Hematopoietic multipotent progenitor cell treated with erythropoietin and hydrocortisone succinate and interleukin-3 and kit ligand, for 15 days (in vitro differentiated cells): Measurements from ENCODE around the gene RABGAP1L.
"Not testable (repeated sequence)": the region's sequence is repeated elsewhere in the genome, so short reads cannot be mapped to it uniquely, and the experiment has no call there.

ENCODE experiments used
- DNase-seq: peaks from one replicate; pipeline ENCODE4 v3.0.0-alpha.2; 2015; ENCODE audit warnings: low spot score

The RABGAP1L gene

DNA sequence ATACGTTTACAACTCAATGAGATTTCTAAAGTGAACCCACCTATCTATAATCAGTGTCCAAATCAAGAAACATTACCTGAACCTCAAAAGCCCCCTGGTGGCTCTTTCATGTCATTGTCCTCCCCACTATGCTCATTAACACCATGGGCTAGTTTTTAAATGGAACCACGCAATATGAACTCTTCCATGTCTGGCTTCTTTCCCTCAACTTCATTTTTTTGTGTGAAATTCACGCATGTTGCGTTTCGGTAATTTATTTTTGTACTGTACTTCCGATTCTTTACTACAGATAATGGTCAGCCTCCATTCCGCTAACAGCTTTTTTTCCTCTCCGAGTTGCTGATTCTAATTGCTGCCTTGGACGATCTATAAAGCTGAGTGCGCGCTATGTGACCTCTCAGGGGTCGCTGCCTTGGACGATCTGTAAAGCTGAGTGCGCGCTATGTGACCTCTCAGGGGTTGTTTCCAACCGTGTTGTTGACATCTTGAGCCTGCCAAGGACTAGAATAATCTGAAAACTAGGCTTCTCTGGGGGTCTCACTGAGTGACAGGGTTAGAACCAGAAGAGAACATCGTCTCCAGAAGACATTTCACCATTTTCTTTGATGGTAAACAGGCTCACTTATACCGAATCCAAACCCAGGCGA, 839.4 kb downstream of the RABGAP1L start:
- DNase-seq = peak; percentile 80

DNA sequence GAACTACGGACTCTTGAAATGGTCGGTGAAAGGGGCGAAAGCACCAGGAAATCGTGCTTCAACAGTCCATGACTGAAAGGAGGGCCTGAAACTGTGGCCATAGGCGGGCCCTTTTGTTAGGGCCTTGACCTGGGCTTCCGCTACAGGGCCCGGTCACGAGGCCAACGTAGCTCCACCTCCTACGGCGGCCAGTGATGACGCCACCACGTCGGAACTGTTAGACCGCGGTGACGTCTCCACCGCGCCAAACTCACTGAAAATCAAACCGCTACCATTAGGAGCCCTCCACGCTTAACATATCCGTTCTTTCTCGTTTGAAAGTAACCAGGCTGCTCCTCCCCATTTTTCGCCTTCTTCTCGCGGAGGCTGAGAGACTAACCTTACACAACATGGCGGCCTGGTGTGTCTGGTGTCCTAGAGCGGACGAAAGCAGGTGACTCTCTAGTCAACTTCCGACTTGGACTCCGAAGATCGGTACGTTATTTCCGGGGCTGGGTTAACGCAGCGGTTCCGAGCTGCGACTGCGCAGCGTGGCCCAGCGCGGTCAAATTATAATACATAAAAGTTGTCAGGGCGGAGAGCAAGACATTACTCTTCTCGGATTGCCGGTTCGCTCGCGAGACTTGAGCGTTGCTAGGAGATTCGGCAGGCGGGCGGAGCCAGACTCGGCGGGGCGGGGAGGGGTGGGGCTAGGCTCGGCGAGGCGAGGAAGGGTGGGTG, 840.1 kb downstream of the RABGAP1L start:
- DNase-seq = peak; percentile 97

DNA sequence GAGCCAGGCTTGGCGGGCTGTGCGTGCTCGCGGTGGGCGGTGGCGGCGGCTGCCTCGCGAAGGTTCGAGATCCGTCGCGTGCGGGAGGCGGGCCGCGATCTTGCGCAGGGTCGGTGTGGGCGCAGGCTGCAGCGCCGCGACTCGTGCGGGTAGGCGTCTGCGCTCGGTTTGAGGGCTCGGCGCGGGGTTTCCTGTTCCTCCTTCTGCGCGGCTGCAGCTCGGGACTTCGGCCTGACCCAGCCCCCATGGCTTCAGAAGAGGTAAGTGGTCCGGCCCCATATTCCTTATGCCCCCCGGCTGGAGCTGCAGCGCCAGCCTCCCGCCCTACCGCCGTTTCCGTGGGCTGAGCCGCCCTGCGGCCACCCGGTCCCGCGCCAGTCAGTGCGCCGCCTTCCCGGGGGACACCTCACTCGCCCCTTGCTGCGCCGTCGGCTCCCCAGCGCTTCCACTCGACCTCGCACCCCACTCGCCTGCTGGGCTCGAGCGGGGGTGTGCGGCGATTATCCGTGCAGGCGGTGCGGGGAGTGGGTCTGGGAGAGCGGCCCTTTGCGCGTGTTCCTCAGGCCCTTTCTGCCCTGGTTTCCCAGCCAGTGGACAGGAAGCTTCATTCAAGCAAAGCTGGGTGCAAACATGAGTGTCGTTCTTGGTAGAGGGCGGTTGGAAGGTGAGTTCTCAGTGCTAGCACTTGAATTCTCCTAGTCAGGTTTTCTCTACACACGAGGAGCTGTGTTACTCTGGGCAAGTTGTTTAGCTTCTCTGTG, 840.8 kb downstream of the RABGAP1L start, which contains the start of gene CACYBP:
TSS of gene CACYBP (plus strand) at position 12 of the 761 bp plus-strand sequence. CDS start at position 246, 234 bp downstream.
- DNase-seq = no peak

DNA sequence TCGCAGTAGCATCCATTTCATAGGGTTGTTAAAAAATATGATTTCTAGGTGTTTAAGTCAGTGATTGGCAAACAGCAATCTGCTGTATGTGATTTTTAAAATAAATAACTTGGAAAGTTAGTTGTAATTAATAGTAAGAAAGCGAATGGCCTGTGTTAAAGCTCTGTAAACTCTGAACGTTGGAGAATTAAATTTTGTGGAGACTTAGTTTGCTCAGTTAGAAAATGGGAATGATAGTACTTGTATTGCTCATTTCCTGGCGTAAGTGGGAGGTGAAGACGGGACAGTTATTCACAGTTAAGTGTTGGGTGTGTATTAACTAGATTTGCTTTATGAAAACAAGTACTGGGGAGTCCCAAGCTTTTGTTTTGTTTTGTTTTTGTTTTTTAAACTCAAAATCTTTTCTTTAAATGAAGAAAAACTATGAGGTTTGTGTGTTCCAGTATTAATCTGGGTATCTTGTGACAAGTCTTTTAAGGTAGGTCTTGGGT, 841.4 kb downstream of the RABGAP1L start:
- peak; percentile 23 for DNase-seq

DNA sequence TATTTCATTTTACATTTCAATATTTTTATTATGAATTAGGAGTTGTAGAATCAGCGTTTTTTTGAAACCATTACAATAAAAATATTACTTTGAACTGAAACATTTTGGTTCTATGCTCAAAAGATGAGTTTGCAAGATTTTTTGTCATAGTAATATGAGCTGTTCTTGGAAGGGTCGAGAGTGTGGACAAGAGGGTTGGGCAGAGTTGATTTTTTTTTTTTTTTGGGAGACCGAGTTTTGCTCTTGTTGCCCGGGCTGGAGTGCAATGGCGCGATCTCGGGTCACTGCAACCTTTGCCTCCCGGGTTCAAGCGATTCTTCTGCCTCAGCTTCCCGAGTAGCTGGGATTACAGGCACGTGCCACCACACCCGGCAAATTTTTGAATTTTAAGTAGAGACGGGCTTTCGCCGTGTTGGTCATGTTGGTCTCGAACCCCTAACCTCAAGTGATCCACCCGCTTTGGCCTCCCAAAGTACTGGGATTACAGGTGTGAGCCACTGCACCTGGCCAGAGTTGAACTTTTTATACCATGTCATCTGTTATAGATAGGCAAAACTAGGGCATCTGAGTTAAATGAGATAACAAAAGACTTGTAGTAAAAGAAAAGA, 843.7 kb downstream of the RABGAP1L start:
- DNase-seq = no peak

DNA sequence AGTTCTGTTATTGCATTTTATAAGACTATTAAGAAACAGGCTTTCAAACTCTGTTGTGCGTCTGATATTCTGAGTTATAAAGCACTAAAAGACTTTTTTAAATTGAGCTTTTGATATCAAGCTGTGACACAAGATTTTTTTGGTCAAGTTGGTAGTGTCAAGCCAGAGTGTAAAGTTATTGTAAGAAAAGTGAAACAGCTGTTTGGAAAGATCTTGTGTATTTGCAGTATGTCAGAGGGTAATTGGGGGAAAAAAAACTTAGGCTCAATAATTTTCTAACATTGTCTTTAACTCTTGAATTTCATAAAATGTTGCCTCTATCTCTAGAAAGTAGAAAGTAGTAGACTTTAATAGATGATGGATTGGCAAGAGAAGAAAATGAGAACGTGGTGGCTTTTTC, 844.2 kb downstream of the RABGAP1L start:
- no peak for DNase-seq

DNA sequence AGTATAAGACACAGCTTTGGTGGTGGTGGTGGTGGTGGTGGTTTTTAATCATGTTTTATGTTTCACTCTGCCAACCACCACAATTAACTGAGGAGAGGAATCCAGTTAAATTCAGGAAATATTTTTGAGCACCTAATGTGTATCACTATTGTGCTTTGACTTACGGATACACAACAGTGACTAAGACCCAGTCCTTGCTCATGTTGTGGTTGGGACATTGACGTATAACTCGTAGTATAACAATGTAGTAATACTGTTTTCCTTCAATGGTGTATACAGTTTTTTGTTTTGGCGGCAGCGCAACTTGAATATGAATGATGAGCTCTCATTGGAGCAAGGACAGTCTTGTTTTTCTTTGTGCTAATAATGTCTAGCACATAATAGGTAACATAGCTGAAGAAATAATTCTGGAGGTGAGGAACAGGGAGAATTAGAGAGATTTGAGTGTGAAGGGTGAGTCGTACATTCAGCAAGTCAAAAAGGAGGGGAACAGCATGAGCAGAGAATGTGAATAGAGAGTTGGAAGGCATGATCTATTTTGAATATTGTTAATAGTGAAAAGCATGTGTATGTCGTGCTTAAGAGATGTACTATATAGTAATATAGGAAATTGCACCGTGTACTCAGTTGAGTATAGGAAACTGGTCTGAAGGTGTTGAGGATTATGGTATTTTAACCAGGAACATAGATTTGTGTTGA, 845.9 kb downstream of the RABGAP1L start:
- no peak for DNase-seq

DNA sequence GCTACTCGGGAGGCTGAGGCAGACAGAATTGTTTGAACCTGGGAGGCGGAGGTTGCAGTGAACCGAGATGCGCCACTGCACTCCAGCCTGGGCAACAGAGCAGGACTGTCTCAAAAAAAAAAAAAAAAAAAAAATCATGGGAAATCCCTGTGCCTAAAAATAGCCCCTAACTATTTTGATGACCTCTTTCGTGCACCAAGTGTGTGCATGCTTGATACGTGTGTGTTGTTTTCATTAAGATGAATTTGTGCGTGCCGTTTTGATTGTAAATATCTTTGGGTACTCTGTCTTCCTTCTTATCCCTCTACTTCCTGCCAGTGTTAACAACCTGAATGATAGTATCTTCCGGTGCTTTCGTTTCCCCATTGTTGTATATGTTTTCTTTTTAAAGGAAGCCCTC, 850.2 kb downstream of the RABGAP1L start:
- no peak for DNase-seq

DNA sequence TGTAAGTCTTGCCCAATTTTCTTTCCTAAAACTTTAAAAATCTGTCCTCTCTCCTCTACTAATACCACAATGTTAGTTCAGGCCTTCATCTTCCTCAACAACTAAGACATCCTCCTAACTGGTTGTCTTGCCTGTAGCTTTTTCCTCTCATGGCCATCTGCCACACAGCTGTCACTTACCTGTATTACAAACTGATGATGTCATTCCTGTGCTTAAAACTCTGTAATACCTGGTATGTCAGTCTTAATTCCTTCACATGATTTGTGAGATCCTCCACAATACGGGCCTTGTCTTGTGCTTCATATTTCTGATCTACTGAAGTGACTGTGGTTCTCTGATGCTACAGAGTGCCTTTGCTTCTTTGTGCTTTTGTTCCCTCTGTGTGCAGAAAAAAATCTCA, 854.1 kb downstream of the RABGAP1L start:
- no peak for DNase-seq

DNA sequence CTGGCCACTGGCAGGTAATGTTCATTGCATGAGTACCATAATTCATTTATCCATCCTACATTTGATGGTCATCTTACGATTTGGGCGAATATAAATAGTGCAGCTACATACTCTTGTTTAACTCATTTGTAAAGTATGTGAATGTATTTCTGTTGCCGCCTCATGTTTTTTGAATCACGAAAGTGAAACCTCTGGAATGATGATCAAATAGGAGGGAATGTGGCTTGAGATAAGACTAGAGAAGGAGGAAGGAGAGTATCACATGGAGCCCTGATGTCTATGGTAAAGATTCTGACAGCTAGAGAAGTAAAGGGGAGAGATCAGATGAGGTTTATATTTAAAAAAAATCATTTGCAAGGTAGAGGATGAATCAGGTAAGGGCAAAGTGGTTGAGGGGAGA, 855.9 kb downstream of the RABGAP1L start:
- no peak for DNase-seq

DNA sequence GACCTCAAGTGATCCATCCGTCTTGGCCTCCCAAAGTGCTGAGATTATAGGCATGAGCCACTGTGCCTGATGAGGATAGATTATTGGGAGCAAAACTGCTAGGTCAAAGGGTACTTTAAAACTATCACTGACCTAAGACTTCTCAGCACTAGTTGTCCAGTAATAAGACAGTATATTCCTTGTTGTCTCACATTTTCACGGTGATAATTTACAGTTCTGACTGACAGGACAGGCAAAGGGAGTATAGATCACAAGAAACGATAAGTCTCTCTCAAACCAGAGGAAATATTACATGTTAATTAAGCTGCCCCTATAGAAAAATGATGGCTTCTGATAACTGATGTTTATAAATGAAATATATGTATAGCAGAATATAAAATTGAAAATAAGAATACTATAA, 860.2 kb downstream of the RABGAP1L start:
- DNase-seq = no peak

DNA sequence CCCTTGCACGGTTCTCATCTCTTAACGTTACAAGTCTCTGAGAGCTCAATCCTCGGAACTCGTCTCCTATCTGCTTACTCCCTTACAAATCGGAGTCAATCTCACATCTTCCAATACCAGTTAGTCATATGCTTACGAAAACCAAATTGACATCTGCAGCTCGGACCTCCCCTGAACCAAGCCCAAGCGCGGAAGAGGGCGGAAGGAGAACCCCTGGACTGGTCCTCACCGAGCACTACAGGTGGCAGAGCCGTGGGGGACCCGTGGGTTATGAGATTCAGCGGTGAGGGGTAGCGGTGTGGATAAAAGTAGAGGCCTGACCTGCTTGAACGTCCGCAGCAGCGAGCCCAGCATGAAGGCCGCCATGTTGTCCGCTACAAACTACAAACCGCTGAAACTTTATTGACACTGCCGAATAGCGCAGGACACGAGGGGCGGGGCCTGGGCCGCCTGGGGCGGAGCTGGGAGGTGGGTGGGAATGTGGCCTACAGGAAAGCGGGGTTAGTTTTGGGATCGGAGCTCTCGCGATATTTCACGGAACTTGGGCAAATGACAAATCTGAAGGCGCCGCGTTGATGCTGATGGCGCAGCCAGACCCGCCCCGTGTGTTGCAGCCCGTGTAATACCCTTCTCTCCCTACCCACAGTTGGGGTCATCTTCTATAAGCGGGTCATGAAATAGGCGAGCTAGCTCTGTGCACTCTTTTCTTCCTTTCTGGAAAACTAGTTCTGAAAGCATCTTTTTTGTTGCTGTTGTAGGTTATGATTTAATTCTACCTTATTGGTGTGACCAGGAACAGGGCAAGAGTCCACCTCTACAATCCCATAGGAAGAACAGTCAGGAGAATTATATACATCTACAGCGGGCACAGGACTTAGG, 864.0 kb downstream of the RABGAP1L start, which contains the start of gene MRPS14:
TSS of gene MRPS14 (minus strand) at position 383 of the 879 bp plus-strand sequence. CDS start at position 366, 17 bp downstream.
- DNase-seq = peak; percentile 97

DNA sequence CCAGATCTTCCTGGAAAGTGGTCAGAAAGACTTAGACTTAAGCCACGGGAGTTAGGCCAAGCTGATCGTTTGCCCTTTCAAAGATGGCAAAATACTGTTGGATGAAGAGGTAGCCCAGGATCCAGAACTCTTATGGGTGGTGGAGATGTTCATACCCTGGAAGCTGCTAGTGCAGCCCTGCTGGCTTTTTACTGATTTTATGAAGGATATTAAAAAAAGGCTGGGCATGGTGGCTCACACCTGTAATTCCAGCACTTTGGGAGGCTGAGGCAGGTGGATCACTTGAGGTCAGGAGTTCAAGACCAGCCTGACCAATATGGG, 864.6 kb downstream of the RABGAP1L start:
- not testable (repeated sequence) for DNase-seq

DNA sequence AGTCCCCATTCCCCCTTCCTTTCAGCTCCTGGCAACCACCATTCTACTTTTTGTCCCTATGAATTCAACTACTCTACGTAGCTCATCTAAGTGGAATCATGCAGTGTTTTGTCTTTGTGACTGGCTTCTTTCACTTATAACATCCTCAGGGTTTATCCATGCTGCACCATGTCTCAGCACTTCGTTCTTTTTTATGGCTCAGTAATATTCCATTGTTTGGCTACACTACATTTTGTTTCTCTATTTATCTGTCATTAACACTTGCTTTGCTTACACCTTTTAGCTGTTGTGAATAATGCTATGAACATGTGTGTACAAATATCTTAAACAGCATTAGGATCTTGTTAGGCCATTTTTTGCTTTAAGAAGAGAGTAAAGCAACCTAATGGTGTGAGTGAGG, 865.5 kb downstream of the RABGAP1L start:
- DNase-seq = no peak

DNA sequence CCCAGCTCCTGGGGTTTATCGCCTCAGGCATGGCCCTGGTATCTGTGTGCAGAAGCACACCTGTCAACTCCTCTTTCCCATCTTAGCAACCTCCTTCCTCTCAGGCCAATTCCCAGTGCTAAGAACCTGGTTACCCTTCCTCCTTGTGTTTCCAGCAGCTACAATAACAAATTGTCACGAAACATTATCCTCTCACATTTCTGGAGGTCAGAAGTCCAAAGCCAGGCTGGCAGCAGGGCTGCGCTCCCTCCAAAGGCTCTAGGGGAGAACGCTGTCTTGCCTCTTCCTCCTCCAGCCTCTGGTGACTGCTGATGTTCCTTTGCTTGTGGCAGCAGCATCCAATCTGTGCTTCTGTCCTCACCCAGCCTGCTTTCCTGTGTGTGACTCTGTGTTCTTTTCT, 874.6 kb downstream of the RABGAP1L start:
- no peak for DNase-seq

DNA sequence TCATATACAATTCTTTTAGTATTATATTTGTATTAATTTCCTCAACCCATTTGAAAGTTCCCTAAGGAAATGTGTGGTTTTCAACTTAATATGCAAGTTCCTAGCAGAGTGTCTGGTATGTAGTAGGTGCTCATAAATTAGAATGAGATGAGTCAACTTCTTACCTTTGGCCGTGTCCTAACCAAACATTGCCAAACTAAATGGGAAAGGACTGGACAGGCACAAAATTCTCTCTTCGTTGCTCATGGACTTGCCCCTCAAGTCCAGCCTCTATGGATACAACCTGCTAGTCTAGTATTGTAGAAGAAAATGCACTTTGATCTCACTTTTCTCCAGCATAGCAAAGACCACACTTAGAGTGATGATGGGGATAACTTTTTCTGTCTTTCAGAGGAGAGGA, 875.5 kb downstream of the RABGAP1L start:
- DNase-seq = no peak

DNA sequence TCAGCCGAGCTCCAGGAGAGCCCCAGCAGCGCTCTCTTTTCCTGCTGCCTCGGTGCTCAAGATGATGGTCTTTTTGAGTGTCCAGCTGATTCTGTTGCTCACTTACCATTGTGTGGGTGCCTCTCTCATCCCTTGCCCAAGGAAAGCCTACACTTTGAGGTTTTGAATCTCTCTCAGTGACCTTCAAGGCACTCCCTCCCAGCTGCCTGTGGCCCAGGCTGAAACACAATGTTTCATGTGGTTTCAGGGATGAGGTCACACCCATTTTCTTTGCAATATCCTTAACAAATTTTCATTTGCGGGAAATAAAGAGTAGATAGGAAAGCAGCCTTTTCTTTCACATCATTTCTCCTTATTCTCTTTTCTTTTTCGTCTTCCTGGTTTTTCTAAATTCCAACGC, 876.5 kb downstream of the RABGAP1L start:
- DNase-seq = no peak

DNA sequence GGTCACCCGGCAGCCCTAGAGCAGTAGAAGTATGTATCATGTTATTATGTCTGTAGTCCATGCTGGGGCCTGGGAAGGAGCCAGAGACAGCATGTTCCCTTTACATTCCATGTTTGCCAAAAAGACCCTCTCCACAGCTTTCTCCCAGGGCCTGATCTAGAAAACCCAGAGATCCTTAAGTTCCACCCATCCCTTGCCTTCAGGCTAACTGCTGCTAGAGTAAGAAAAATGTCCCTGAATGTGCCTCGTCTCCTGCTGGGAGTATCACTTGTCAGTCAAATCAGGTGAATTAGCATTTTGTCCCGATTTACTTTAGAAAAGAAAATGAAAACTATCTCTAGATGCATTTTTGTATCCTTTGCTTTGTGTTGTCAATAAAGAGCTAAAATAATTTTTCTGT, 877.2 kb downstream of the RABGAP1L start:
- no peak for DNase-seq

DNA sequence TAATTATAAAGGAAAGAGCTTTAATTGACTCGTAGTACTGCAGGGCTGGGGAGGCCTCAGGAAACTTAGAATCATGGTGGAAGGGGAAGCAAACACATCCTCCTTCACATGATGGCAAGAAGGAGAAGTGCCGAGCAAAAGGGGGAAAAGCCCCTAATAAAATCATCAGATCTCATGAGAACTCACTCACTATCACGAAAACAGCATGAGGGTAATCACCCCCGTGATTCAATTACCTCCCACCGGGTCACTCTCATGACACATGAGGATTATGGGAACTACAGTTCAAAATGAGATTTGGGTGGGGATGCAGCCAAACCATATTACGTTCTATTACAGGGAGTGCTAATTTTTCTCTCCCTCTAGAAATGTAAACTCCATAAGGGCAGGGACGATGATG, 878.1 kb downstream of the RABGAP1L start:
- DNase-seq = no peak

DNA sequence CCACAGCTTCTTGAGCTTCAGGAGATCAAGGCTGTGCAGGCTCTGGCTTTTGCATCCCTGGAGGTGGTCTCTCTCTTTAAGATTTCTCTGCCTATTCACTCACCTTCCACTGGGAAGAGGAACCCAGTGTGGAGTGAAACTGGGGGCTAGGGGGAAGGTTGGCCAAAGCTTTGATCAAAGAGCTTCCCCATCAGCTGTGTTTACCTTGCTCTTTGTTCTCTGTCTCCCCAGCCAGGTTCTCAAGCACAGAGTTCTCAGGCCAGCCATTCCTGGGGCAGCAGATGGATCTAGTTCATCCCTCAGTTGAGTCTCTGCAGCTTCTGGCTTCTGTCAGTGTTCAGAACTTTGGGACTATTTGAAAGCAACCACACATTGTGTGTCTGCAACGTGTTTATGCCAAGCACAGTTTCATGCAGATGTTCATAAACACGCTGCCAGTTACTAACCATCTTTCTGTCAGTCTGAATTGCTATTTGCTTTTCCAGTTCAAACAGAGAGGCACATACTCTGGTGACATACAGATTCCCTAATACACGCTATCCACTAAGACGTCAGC, 881.1 kb downstream of the RABGAP1L start:
- DNase-seq = no peak
